DND-41 (cell line): ENCODE data around the gene NHLRC2.

Experiments used
- ATAC-seq: fragments of 200-7000 bp; cut with Tn5 transposase; 3 replicates; pipeline ENCODE4 v1.9.1; 2021; ENCODE audit warnings: low read depth; ENCODE audit not compliant: insufficient read depth
- DNase-seq: peaks from one replicate; pipeline ENCODE4 v3.0.0-alpha.2; 2020
- H2AFZ ChIP-seq: 2 replicates; pipeline ENCODE4 v1.6.0; 2012; ENCODE audit warnings: low read depth, low read length
- H3K27ac ChIP-seq: 2 replicates; pipeline ENCODE4 v1.5.1; 2012; ENCODE audit warnings: low read length, inconsistent platforms
- H3K27me3 ChIP-seq: fragments of 200-600 bp; sonication (generic); 2 replicates; pipeline ENCODE4 v1.6.0; 2012; ENCODE audit warnings: low read length, mild to moderate bottlenecking, inconsistent platforms; ENCODE audit not compliant: insufficient read depth, poor library complexity
- H3K36me3 ChIP-seq: 2 replicates; pipeline ENCODE4 v1.5.1; 2012; ENCODE audit warnings: low read length, inconsistent platforms; ENCODE audit not compliant: insufficient read depth
- H3K4me1 ChIP-seq: 2 replicates; pipeline ENCODE4 v1.5.1; 2012; ENCODE audit warnings: mild to moderate bottlenecking, low read length; ENCODE audit not compliant: insufficient read depth
- H3K4me2 ChIP-seq: 2 replicates; pipeline ENCODE4 v1.6.0; 2012; ENCODE audit warnings: mild to moderate bottlenecking, moderate library complexity, low read length, inconsistent platforms; ENCODE audit not compliant: insufficient read depth
- H3K4me3 ChIP-seq, 2 experiments: fragments of 200-600 bp in 1 of 2; shearing (Covaris generic) in 1 of 2; 2 replicates each; pipeline ENCODE4 v1.5.1; 2012 to 2016; ENCODE audit warnings: inconsistent platforms in 2 of 2, low read length in 2 of 2, mild to moderate bottlenecking in 2 of 2, low read depth in 1 of 2, moderate library complexity in 1 of 2
- H3K79me2 ChIP-seq: 2 replicates; pipeline ENCODE4 v1.6.0; 2012; ENCODE audit warnings: low read length, inconsistent platforms; ENCODE audit not compliant: insufficient read depth
- H3K9ac ChIP-seq: 2 replicates; pipeline ENCODE4 v1.6.0; 2012; ENCODE audit warnings: low read depth, mild to moderate bottlenecking, inconsistent platforms, low read length, moderate library complexity
- H3K9me3 ChIP-seq: 2 replicates; pipeline ENCODE4 v1.5.1; 2012; ENCODE audit warnings: low read length, moderate library complexity, mild to moderate bottlenecking, inconsistent platforms; ENCODE audit not compliant: insufficient read depth, severe bottlenecking
- H4K20me1 ChIP-seq: 2 replicates; pipeline ENCODE4 v1.6.0; 2012; ENCODE audit warnings: low read length; ENCODE audit not compliant: insufficient read depth
- EZH2 ChIP-seq: IDR thresholded peaks from 3 replicates; pipeline ENCODE4 v1.6.1; 2012; ENCODE audit warnings: borderline replicate concordance, low read depth, mild to moderate bottlenecking, moderate library complexity, low read length, inconsistent platforms; ENCODE audit not compliant: severe bottlenecking
- TF ChIP-seq, protein P1 (sequence below): IDR thresholded peaks from 2 replicates; pipeline ENCODE4 v1.5.1; 2012; ENCODE audit warnings: borderline replicate concordance, low read length, moderate library complexity, mild to moderate bottlenecking; ENCODE audit not compliant: poor library complexity, severe bottlenecking; ENCODE audit errors: extremely low read depth

The NHLRC2 gene

DNA sequence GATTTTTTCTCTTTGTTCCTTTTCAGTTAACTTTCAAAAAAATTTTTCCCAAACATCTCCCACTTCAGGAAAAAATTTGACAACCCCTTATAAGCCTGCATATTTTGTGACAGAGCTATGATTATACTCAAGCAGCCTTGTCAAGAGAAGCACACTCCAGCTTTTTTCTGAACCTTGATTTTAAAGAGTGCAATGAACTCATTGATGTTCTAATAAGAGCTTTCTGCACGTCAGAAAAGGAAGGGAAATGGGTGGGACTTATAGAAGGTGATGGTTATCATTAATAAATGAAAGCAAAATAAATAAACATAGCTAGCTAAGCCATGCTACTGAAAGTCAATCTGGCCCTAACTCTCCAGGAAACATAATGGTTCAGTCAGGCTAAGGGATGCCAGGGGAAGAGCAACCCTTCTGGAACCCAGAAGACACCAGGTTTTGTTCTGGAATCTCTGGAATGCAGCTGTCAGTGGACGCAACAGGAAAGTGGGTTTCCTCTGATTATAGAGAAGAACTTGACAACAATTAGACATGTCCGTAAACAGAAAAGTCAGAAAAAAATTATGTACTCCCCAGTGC, 76.1 kb downstream of the NHLRC2 start:
- Histone ChIP-seq H3K4me3 (no peak overlapping the region), H3K4me1 (no peaks in the 10 kb centered on the region), H3K27ac (no peak overlapping the region), H3K27me3 (no peaks in the 10 kb centered on the region), H2AFZ (no peak overlapping the region), H3K9ac (no peak overlapping the region), H3K36me3 (no peaks in the 10 kb centered on the region), H3K79me2 (no peaks in the 10 kb centered on the region), H3K4me2 (no peak overlapping the region), H4K20me1 (no peaks in the 10 kb centered on the region), H3K9me3 (no peaks in the 10 kb centered on the region)
- ATAC-seq, result no peak
- no peak for DNase-seq
- TF ChIP-seq EZH2, result no peak
- TF ChIP-seq, protein P1, sequence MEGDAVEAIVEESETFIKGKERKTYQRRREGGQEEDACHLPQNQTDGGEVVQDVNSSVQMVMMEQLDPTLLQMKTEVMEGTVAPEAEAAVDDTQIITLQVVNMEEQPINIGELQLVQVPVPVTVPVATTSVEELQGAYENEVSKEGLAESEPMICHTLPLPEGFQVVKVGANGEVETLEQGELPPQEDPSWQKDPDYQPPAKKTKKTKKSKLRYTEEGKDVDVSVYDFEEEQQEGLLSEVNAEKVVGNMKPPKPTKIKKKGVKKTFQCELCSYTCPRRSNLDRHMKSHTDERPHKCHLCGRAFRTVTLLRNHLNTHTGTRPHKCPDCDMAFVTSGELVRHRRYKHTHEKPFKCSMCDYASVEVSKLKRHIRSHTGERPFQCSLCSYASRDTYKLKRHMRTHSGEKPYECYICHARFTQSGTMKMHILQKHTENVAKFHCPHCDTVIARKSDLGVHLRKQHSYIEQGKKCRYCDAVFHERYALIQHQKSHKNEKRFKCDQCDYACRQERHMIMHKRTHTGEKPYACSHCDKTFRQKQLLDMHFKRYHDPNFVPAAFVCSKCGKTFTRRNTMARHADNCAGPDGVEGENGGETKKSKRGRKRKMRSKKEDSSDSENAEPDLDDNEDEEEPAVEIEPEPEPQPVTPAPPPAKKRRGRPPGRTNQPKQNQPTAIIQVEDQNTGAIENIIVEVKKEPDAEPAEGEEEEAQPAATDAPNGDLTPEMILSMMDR, result no peak

DNA sequence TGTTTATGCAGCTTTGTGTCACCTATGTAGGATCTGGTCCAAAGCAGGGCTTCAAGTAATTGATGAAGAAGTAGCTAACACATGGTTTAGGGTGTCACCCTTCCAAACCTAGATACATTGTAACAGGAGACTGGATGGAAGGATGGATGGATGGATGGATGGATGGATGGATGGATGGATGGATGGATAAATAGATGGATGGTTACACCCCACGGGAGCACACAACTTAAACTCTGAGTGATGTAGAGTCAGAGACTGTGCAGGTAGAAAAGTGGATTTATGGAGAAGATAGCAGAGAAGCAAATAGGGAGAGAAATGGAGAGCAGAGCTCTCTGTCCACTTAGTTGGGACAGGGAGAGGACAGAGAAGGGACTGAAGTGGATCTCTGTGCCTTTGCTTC, 78.4 kb downstream of the NHLRC2 start:
- H3K9me3 ChIP-seq, result no peaks in the 10 kb centered on the region
- ATAC-seq (no peak), DNase-seq (no peak)
- no peaks in the 10 kb centered on the region for H3K27me3 ChIP-seq
- H3K4me3 ChIP-seq, result no peak overlapping the region
- no peak overlapping the region for H2AFZ ChIP-seq
- no peak overlapping the region for H3K27ac ChIP-seq
- no peaks in the 10 kb centered on the region for H3K4me1 ChIP-seq
- TF ChIP-seq, protein P1, result no peak
- TF ChIP-seq EZH2, result no peak
- H3K4me2 ChIP-seq, result no peak overlapping the region
- H3K9ac ChIP-seq, result no peak overlapping the region
- H3K79me2 ChIP-seq, result no peaks in the 10 kb centered on the region
- no peaks in the 10 kb centered on the region for H4K20me1 ChIP-seq
- H3K36me3 ChIP-seq, result no peaks in the 10 kb centered on the region

DNA sequence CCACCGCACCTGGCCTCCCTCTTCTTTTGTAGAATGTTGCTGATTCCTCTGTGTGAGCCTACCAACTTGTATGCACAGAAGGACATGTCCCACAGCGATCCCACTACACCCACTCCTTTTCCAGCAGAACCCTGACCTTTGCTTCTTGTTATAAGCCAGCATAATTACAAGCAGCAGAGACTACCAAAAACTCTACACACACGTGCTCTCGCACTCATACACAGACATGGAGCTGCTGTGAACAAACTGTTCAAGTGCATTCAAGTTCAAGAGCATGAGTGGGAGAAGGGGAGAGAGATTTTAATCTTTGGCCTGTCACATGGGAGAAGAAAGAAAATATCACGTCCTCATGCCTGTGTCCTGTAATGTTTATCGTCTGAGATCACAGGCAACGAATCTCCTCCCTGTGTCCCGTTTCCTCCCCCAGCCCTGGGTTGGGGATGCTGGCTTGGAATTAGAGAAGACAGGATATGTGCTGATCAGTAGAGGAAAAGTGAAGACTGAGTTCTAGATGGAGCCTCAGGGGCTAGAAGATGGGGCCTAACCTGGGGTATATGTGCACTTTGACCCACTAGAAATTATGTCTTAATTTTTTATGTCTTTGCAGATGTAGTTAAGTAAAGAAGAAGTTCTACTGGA, 79.6 kb downstream of the NHLRC2 start:
- no peak for DNase-seq
- TF ChIP-seq, protein P1, result no peak
- TF ChIP-seq EZH2, result no peak
- no peak for ATAC-seq

More for the DNA sequence above, 79.6 kb downstream of the NHLRC2 start:
- no peak overlapping the region for H3K4me2 ChIP-seq
- H2AFZ ChIP-seq, result no peak overlapping the region
- H3K4me3 ChIP-seq, result no peak overlapping the region
- no peaks in the 10 kb centered on the region for H3K36me3 ChIP-seq
- no peaks in the 10 kb centered on the region for H3K79me2 ChIP-seq
- H3K4me1 ChIP-seq, result no peaks in the 10 kb centered on the region
- no peak overlapping the region for H3K9ac ChIP-seq
- no peak overlapping the region for H3K27ac ChIP-seq
- H4K20me1 ChIP-seq, result no peaks in the 10 kb centered on the region
- no peaks in the 10 kb centered on the region for H3K9me3 ChIP-seq
- H3K27me3 ChIP-seq, result no peaks in the 10 kb centered on the region
